Esophagus (tissue), 2 donors: ENCODE results near the gene HDLBP. TPM values are rescaled to one million over a fixed set of nuclear protein-coding genes. Genes with fewer than 3 reads are reported as not detected.

Source experiments
- H3K27ac ChIP-seq, 2 donors: one replicate each; pipeline ENCODE4 v1.5.1; 2013; ENCODE audit warnings: low read depth in 2 of 2, mild to moderate bottlenecking in 2 of 2, inconsistent platforms in 1 of 2, low read length in 1 of 2, moderate library complexity in 1 of 2
- H3K27me3 ChIP-seq, 2 donors: one replicate each; pipeline ENCODE4 v1.6.1; 2013; ENCODE audit warnings: low read length in 2 of 2, control low read depth in 1 of 2, mild to moderate bottlenecking in 1 of 2; ENCODE audit not compliant: insufficient read depth in 2 of 2, control insufficient read depth in 1 of 2
- H3K36me3 ChIP-seq, 2 donors: one replicate each; pipeline ENCODE4 v1.6.1; 2013; ENCODE audit warnings: low read length in 1 of 2; ENCODE audit not compliant: control insufficient read depth in 2 of 2, insufficient read depth in 2 of 2
- H3K4me1 ChIP-seq, 2 donors: one replicate each; pipeline ENCODE4 v1.6.1; 2013; ENCODE audit warnings: low read length in 1 of 2; ENCODE audit not compliant: control insufficient read depth in 2 of 2, insufficient read depth in 2 of 2
- H3K4me3 ChIP-seq, 2 donors: one replicate each; pipeline ENCODE4 v1.5.1; 2013; ENCODE audit warnings: low read length in 2 of 2, mild to moderate bottlenecking in 2 of 2, low read depth in 1 of 2, moderate library complexity in 1 of 2
- H3K9me3 ChIP-seq, 2 donors: one replicate each; pipeline ENCODE4 v1.6.1; 2013; ENCODE audit warnings: mild to moderate bottlenecking in 2 of 2, low read depth in 1 of 2, low read length in 1 of 2, moderate library complexity in 1 of 2; ENCODE audit not compliant: control insufficient read depth in 2 of 2, insufficient read depth in 1 of 2
- WGBS, 2 donors: extraction: QIAGEN DNeasy Blood & Tissue Kit; methylation state at CpG; one replicate each; pipeline ENCODE4 v1.1.7; 2013; 5-methylcytosine and 5-hydroxymethylcytosine counted together
- polyA plus RNA-seq, 2 donors: library from polyadenylated mRNA; stranded (reverse); fragments of 200-250 nt; gene quantifications; one replicate each; pipeline ENCODE4 v1.2.3, GENCODE V29; 2013
- donor health status: healthy with polysubstance abuse.
- donor health status: Bipolar disorder and iron deficiency.

The HDLBP gene
- polyA plus RNA-seq, 2 donors, result 158 to 197 TPM

DNA sequence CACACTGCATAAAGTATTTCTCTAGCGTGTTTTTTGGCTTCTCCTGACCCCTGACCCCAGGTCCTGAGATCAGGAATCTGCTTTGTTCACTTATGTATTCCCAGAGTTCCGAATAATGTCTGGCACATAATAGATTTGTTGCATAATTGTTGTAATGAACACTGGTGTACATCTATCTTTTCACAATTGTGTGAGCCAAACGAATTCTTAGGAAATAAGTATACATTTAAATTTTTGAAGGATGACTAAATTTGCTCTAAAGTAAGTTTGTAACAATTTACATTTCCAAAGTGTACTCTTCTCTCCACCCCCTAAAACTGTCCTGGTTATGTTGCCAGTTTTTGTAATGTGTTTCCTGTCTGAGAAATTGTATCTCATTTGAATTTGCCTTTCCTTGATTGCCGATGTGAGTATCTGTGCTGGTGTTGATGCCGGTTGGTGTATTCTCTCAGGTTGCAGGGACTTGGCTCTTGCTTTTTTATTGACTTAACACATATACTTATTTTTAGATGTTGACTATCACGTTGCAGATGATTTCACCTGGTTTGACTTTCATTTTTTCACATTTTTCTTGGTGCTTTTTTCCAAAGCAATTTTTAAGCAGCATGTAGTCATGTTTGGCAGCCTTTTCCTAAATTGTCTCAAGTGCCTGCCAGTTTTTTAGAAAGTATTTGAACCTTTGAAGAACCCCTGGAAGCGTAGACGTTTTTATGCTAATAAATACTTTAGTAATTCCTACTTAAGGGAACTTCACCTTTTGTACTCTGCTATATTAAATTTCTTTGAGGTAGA lies 24.6 kb upstream of the HDLBP start:
- H3K36me3 ChIP-seq, result peaks cover 21 to 23% of the 10 kb centered on the region in 2 donors
- H3K4me1 ChIP-seq, result peaks cover 0 to 2% of the 10 kb centered on the region in 2 donors
- WGBS, 2 donors, result 52 to 58% methylated on average over 8 of the region's 8 CpGs
- H3K27me3 ChIP-seq, result no peaks in the 10 kb centered on the region
- H3K4me3 ChIP-seq, result no peak overlapping the region
- H3K9me3 ChIP-seq, result no peaks in the 10 kb centered on the region
- no peak overlapping the region for H3K27ac ChIP-seq

DNA sequence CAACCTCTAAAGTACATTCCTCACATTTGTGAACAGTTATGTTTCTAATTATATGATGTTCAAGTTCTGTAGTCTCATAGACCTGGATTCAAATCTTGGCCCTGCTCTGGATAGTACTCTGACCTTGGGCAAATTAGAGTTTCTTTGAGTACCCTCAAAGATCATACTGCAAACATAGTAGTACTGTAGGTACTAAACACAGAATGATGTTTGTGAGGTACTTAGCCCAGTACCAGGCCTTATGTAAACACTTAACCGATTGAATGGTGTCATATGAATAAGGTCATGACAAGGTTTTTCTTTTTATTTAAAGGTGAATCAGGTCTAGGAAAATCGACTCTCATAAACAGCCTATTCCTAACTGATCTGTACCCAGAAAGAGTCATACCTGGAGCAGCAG lies 19.3 kb upstream of the HDLBP start:
- Histone ChIP-seq H3K4me1 (no peaks in the 10 kb centered on the region), H3K4me3 (no peak overlapping the region), H3K36me3 (peaks cover 5 to 9% of the 10 kb centered on the region in 2 donors), H3K9me3 (no peaks in the 10 kb centered on the region), H3K27ac (no peak overlapping the region), H3K27me3 (no peaks in the 10 kb centered on the region)
- WGBS, 2 donors, result 63 to 73% methylated on average over 2 of the region's 2 CpGs

DNA sequence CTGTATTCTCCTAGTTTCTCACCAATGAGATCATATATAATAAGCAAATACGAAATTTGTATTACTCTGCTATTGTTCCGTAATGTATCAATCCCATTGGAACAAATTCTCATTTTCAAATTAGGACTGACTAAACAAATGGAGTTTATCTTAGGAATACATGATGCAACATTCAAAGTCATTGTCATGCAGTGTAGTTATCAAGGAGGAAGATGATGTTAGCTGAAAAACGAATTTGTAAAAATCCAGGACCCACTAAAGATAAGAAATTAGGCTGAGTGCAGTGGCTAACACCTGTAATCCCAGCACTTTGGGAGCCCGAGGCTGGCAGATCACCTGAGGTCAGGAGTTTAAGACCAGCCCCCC lies 15.1 kb upstream of the HDLBP start:
- Histone ChIP-seq H3K27me3 (no peaks in the 10 kb centered on the region), H3K4me1 (no peaks in the 10 kb centered on the region), H3K4me3 (no peak overlapping the region), H3K36me3 (peaks cover 0 to 4% of the 10 kb centered on the region in 2 donors), H3K9me3 (no peaks in the 10 kb centered on the region), H3K27ac (peak overlapping the region in 1 of 2 donors; percentile 17)
- 81 to 84% methylated on average over 4 of the region's 4 CpGs for WGBS, 2 donors

GRCh38 chr2:241329669-241330615 lies 14.5 kb upstream of the HDLBP start:
- no peaks in the 10 kb centered on the region for H3K27me3 ChIP-seq
- no peaks in the 10 kb centered on the region for H3K9me3 ChIP-seq
- no peaks in the 10 kb centered on the region for H3K4me1 ChIP-seq
- WGBS, 2 donors, result 60 to 77% methylated on average over 11 of the region's 11 CpGs
- no peak overlapping the region for H3K4me3 ChIP-seq
- peak overlapping the region; percentile 17 to 31 for H3K27ac ChIP-seq
- peaks cover 0 to 4% of the 10 kb centered on the region in 2 donors for H3K36me3 ChIP-seq

DNA sequence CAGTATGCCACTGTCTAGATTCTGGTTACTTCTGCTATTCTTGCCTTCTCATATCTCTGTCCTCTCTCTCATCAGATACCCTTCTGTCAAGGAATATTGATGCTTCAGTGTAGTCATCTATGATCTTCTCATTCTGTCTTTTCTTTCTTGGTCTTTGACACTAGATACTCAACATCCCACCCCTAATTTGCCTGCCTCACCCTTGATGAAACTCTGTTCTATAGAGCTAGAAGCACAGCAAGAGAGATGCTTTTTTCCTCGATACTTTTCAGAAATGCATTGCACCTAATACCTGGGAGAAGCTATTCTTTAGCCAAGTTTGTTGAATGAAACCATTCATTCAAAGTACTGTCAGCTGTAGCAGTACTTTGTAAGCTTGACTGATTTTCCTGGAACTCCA lies 9.8 kb upstream of the HDLBP start:
- no peak overlapping the region for H3K27ac ChIP-seq
- no peaks in the 10 kb centered on the region for H3K27me3 ChIP-seq
- peaks cover 0 to 2% of the 10 kb centered on the region in 2 donors for H3K4me1 ChIP-seq
- H3K9me3 ChIP-seq, result no peaks in the 10 kb centered on the region
- H3K4me3 ChIP-seq, result no peak overlapping the region
- peaks cover 0 to 5% of the 10 kb centered on the region in 2 donors for H3K36me3 ChIP-seq
- 86 to 94% methylated on average over 1 of the region's 1 CpG for WGBS, 2 donors

GRCh38 chr2:241324775-241325174 lies 9.3 kb upstream of the HDLBP start:
- no peak overlapping the region for H3K27ac ChIP-seq
- peaks cover 0 to 5% of the 10 kb centered on the region in 2 donors for H3K36me3 ChIP-seq
- no peak overlapping the region for H3K4me3 ChIP-seq
- H3K9me3 ChIP-seq, result no peaks in the 10 kb centered on the region
- no peaks in the 10 kb centered on the region for H3K27me3 ChIP-seq
- peaks cover 0 to 2% of the 10 kb centered on the region in 2 donors for H3K4me1 ChIP-seq

DNA sequence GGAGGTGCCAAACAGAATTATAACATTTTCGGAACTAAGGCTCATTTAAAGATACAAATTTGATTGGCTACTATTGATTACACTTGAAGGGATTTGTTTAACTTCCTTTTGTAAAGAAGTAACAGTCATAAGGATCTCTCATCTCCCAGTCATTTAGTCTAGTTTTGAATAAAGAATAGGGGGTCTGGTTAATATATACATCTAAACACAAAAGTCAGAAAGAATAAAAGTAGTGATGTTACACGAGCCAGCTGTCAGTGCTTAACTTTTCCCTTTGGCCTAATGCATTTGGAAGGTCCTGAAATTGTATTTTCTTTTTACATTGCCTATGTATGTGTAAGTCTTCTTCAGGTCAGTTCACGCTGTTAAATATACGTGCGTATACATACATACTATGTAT lies 8.3 kb upstream of the HDLBP start:
- H3K27ac ChIP-seq, result no peak overlapping the region
- H3K4me1 ChIP-seq, result peaks cover 0 to 2% of the 10 kb centered on the region in 2 donors
- no peaks in the 10 kb centered on the region for H3K9me3 ChIP-seq
- WGBS, 2 donors, result 63 to 65% methylated on average over 5 of the region's 5 CpGs
- H3K27me3 ChIP-seq, result no peaks in the 10 kb centered on the region
- H3K36me3 ChIP-seq, result peaks cover 0 to 5% of the 10 kb centered on the region in 2 donors
- no peak overlapping the region for H3K4me3 ChIP-seq

DNA sequence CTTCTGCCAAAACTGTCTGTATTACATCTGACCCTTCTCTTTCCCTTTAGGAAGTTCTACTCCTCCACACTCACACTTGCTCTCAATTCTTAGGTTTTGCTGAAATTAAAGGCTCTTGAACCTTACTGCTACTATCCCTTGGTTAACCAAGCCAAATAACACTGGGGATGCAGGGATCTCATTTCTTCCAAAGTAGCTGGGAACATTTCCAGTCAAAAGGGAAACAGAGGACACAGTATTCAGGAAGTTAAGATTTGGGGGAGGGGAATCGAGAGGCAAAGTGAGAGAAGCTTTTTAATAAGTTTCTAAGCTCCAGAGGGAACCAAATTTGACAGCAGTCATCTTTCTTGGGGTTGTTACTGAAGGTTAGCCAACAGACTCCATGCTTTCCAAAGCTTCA lies 6.4 kb upstream of the HDLBP start:
- Histone ChIP-seq H3K4me1 (peaks cover 0 to 2% of the 10 kb centered on the region in 2 donors), H3K27me3 (no peaks in the 10 kb centered on the region), H3K4me3 (no peak overlapping the region), H3K36me3 (peaks cover 0 to 5% of the 10 kb centered on the region in 2 donors), H3K27ac (no peak overlapping the region), H3K9me3 (no peaks in the 10 kb centered on the region)
- 50 to 56% methylated on average over 1 of the region's 1 CpG for WGBS, 2 donors

DNA sequence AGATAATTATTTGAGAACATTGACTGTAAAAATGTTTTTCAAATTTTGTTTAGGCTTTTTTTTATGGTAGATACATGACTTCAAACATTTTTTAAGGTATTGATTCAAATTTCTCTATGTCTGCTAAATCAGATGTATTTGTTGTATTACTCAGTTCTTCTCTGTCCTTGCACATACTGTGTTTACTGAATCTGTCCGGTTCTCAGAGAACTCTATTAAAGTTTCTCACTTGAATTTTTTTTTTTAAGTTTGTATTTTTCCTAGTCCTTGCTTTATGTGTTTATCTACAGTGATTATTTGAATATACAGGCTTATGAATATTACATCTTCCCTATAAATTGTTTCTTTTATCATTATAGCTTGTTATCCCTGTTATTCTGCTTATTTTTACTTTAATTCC lies 5.6 kb upstream of the HDLBP start:
- peaks cover 0 to 2% of the 10 kb centered on the region in 2 donors for H3K4me1 ChIP-seq
- peaks cover 0 to 3% of the 10 kb centered on the region in 2 donors for H3K36me3 ChIP-seq
- 37 to 44% methylated on average over 1 of the region's 1 CpG for WGBS, 2 donors
- no peak overlapping the region for H3K4me3 ChIP-seq
- no peak overlapping the region for H3K27ac ChIP-seq
- H3K27me3 ChIP-seq, result no peaks in the 10 kb centered on the region
- no peaks in the 10 kb centered on the region for H3K9me3 ChIP-seq
